Measurements from ENCODE around the gene SETD1A.

DNA sequence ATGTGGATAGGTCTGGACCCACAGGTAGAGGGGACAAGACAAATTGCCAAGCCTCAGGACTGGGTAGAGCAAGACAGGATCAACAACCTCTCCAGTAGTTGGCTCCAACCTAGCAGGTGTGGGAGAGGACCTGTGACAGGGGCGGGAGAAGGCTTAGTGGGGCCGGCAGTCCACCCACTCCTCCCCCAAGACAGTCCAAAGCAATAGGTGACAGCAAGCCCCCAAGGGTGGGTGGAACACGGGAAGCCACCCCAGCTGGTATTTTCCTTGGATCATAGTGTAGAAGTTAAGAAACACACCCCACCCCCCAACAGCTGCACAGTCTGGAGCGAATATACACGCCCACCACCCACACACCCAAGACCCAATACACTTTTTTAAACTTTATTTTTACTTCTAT lies 71.7 kb downstream of the SETD1A start:
- TF ChIP-seq EZH2 (IDR thresholded peaks at IDR 0.05; ENCODE audit: insufficient read depth, poor library complexity, severe bottlenecking) = no peak
- no peak for TF ChIP-seq EZH2phosphoT487 (IDR thresholded peaks at IDR 0.05; ENCODE audit: insufficient read depth, low read depth)
